ENCODE results near the gene WWP2.

WWP2 gene

DNA sequence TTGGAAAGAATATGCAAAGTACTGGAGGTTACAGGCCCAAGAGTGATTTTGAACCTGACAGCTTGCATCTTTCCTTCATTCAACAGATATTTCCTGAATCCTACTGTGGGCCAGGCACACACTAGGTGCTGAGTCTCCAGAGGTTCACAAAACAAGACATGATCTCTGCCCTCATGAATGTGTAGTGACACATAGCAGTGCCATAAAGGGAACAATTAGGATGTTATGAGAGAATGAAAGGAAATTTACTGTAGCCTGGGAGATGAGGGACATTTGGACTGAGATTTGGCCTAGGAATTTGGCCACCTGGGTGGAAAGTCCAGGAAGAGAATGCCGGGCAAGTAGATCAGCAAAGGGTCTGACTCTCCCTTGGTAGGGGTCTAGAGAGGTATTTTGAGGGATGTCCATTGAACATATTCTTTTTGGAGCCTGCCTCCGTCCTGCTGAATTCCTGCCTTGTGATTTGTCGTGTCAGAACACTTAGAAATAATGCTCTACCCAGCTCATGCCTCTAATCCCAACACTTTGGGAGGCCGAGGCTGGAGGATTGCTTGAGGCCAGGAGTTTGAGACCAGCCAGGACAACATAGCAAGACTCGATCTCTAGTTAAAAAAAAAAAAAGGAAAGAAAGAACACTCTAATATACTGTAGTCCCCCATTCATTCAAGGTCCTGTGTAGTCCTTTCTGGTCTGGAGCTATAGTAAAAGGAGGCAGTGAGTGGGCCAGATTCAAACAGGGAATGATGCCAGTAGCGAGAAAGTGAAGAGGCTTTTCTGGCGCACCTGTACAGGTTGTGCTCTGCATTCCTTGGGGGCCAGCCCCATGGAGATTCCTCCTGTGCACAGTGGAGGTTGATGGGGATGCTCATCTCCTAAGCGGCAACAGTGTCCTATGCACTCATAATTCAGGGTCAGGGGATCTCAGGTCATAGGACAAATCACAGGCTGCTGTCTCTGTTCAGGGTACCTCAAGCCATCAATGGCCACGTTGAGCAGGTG, 98.4 kb downstream of the WWP2 start:
- no peak for DNase-seq

DNA sequence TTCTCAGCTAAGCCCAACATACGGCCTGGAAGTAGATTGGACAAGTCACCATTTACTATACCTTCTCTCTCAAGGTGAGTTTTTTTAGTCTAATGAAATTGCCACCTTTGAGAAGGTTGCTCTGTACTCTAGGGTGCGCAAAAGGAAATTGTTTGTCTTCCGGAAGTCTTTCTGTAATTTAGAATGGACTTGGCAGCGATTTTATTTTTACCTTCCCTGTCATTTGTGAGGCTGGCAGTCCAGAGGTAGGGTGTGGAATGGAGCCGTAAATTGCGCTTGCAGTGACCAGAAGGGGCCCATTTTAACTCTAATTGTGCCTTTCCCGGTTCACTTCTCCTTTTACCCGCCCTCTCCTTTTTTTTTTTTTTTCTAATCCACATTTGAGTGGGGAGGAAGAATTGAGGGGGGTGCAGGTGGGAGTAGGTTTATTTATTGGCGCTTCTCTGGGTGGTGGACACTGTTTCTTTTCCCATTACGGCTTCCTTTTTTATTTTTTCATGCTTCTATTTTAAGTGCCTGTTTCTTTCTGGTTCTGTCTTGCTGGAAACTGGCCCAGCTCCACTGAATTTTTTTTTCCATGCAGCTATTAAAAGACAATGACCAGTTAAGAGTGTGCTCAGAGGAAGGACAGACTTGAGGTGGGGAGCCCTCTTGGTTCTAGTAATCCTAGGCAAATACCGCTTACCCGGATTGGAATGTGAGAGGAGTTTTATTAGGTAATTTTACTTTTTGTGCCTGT, 99.3 kb downstream of the WWP2 start:
- no peak for DNase-seq

DNA sequence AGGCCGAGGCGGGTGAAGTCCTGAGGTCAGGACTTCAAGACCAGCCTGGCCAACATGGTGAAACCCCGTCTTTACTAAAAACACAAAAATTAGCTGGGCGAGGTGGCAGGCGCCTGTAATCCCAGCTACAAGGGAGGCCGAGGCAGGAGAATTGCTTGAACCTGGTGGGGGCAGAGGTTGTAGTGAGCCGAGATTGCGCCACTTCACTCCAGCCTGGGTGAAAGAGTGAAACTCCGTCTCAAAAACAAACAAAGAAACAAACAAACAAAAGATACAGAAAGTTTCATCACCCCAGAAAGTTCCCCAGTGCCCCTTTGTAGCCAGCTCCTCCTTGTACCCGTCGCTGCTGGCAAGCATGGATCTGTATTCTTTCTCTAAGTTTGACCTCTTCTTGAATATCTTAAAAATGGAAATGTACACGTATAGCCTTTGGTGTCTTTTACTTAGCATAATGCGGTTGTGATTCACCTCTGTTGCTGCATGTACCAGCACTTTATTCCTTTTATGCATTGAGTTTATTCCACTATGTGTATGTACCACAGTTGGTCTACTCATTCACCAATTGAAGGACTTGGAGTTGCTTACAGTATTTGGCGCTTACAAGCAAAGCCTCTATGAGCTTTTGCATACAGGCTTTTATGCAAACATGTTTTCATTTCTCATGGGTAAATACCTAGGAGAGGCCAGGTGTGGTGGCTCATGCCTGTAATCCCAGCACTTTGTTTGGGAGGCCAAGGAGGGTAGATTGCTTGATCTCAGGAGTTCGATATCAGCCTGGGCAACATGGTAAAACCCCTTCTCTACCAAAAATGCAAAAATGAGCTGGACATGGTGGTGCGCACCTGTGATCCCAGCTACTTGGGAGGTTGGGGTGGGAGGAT, 101.5 kb downstream of the WWP2 start:
- no peak for DNase-seq

DNA sequence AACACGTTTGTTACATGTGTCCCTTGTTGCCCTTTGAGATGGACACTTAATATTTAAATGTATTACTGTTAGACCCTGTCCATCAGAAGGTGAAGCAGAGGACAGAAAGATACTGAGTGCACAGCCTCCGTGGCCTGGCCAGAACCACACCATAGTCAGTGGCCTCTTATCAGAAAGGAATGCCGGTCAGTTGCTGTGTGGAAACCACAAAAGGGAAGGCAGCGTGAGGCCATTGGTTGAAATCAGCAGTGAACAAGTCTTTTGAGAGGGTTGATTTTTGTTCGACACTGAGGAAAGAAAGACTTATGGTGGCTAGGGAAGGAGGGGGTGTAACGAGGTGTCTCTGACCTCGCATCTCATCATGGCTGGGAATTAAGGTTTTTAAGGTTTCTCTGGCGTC, 103.6 kb downstream of the WWP2 start:
- DNase-seq = no peak

DNA sequence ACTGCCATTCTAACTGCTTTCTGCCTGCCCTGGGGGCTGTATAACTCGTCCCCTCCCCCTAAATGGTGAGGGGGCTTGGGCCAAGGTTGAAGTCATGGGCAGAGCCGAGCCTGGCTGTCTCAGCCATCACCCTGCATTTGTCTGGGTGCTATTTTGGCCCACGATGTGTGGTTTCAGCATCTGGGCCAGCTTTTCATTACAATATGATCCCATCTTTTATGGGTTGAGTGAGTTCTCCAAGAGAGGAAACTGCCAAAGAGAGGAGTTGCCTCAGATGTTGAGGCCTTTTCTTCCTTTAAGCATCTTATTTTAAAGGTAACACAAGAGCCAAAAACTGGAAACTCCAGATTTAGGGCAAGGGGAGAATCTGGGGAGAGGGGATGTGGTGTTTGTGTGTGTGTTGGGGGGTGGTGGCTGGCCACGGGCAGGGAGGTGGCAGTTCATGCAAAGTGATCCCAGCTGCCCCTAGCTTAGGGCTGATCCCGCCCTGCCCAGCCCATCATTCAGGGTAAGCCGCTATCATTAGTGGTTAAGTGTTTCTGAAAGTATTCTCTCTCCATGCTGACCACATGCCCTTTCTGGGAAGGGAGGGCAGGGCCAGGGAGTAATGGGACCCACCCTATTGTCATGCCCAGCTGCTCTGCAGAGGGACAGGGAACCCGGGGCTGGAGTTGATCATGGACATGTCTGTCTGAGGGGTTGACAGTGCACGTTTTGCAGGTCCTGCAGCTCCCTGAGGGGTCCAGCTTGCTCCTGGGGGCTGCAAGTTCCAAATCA, 105.8 kb downstream of the WWP2 start:
- DNase-seq = no peak

DNA sequence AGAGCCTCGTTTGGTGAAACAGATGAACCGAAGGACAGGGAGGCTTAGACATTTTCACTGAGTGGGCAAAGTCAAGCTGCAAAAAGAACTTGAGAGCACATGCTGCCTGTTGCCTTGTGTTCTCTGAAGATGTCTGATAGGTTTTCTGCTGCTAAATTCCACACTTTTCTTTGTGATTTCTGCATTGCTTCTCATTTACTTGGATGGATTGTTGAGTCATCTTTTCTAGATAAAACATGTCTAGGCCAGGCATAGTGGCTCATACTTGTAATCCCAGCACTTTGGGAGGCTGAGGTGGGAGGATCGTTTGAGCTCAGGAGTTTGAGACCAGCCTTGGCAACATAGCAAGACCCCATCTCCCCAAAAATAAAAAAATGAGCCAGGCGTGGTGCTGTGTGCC, 108.6 kb downstream of the WWP2 start:
- DNase-seq = no peak

DNA sequence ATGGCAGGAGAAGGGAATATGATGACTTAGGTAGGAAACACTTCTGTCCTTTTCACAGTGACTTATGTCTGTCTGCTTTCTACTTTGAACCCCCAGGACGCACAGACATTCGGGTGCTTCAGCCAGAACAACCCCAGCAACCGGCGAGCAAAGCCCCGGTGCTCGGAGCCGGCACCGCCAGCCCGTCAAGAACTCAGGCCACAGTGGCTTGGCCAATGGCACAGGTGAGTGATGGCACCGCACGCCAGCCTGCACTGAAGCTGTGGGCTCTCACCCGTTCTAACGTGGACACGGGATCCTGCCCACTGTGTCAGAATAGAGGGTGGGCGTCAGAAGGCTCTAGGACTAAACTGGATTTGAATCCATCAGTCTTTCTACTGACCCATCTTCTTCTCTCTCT, 109.6 kb downstream of the WWP2 start:
- no peak for DNase-seq

DNA sequence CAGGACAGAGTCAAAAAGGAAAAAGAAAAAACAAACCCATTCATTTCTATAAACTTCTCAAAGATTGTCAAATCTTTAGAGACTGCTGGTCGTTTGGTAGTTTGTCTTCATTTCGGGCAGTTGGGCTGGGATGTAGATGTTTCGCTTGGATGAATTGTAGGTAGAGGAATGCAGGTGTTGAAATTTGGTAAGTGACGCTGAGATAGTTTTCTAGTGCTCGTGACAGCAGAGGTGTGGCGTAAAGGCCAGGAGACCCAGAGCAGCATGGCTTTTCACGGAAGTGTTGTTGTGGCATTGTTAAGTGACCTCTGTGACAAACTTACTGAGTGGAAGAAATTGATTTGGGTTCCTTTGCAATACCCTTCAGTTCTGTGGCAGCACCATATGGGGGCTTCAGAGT, 110.8 kb downstream of the WWP2 start:
- DNase-seq = no peak

DNA sequence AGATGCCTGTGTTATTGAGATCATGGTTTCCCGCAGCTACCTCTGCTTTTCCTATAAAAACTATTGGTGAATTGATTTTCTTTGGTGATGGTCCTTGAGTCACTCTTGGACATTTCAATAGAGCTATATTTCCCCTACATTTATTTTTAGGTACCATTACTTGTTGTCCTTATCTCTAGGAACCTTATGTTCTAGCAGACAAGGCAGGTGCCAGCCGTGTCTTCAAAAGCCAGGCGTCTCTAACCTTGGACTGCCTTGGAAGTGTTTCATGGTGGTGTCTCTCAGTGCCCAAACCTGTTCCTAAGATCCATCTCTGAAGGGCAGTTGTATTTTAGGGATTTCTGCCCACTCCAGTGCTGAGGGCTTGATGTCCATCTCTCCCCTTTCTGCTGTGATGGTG, 111.7 kb downstream of the WWP2 start:
- DNase-seq = no peak

DNA sequence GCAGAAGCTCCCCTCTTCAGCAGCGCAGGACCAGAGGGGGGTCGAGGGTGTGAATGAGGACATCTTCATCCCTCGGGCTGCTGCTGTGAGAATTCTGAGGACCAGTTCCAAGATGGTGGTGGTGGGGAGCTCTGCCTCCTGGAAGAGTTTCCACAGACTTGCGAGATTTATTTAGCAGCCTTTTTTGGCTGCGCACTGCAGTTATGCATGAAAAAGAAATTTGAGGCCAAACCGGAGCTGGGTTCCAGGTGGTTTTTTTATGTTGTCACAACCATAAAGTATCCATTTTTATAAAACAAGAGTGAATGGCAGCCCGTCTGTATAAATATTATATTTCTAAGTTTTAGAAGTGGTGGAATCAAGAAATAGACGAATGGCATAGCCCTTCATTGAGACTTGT, 112.1 kb downstream of the WWP2 start:
- DNase-seq = no peak

DNA sequence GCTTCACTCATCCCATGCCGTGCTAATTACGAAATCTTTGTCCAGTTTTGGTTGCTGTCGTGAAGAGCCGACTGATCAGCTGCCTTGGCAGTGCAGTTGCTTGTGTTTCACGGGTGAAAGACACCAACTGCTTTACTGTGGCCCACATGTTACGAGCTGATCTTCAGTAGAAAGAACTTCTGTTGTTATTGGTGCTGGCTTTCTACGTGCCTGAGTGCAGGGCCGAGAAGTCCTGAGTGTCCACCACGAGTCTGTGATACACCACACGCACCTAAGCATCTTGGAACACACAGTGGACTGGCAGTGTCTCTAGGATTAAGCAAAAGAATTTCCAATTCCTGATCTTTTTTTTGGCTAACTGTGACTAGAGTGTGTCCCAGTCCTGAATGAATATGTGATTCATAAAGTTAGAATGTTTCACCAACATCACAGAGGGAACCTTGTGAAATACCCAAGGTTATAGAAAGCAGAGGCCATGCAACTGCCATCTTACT, 118.6 kb downstream of the WWP2 start:
- no peak for DNase-seq

DNA sequence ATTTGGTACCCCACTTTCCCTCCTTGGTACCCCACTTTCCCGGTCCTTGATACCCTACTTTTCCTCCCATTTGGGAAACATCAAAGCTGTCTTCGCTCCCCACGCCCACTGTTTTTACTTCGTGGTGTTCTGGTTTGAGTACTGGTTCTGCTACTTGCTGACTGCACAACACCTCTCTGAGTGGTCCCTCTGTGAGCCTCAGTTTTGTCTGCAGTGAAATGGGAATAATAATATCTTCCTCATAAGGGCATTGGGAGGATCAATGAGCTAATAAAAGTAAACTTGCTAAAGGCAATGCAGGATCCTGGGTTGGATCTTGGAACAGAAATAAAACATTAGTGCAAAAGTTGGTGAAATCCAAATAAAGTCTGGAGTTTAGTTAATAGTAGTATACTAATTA, 119.0 kb downstream of the WWP2 start:
- no peak for DNase-seq

DNA sequence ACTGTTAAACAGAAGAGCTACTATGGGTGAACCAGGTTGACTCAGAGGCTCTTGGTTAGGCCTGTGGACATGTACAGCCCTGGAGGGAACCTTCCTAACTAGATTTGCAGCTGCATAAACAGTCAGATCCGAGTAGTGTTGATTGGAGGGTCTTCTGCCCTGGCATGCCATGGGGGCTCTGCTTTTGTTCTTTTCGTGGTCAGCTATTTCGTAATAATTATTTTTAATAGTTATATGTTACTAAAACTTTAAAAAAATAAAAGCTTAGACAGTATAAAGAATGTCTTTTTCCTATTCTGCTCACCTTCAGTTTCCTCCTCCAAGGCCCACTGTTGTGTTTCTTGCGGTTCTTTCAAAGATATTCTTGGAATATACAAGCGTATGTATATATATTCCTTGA, 121.6 kb downstream of the WWP2 start:
- DNase-seq = no peak

DNA sequence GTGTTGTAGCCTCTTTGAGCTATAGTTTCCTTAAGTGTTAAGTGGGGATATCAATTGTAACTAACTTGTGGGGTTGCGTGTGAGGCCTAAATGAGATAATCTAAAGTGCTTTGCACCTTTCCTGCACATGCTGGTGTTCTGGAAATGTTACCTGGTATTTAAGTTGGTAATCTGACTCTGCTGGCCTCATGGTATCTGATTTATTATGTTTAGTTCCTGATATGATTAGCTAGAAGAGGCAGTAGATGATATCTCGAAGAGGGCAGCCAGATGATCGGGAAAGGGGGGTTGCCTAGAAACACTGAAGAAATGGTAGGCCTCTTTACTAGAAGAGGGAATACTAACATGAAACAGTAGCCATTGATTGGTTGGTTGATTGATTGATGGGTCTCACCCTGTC, 123.6 kb downstream of the WWP2 start:
- DNase-seq = no peak

DNA sequence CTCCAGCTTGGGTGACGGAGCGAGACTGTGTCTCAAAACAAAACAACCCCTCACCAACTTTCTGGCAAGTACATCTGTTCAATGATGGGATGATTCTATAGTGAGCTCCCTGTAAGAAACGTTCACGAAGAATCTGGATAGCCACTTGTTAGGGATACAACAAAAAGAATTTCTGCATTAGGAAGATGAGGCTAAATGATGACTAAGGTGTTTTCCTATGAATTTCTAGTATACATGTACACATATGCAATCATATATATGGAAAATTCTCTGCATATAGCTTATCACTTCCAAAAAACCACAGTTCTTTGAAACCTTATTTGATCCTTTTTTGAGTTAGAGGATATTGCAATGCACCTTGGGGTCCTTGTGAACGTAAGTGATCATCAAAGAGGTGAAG, 124.6 kb downstream of the WWP2 start:
- DNase-seq = no peak

DNA sequence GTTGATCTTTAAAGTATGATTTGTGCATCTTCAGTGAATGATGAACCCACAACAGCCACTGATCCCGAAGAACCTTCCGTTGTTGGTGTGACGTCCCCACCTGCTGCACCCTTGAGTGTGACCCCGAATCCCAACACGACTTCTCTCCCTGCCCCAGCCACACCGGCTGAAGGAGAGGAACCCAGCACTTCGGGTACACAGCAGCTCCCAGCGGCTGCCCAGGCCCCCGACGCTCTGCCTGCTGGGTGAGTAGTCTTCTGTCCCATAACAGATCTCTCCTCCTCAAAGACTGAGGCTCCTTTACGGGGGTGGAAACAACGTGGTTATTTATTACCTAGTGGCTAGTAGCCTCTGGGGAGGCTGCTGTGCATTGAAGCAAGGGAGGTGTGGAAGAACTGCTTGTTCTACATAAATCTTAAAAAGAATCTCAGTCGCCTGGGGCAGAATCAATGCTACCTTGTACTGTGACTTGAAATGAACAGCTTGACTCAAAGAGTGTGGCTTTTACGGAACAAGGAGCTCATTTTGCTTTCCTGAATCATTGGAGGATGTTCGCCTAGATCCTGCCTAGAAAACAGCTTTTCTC, 126.0 kb downstream of the WWP2 start:
- no peak for DNase-seq

DNA sequence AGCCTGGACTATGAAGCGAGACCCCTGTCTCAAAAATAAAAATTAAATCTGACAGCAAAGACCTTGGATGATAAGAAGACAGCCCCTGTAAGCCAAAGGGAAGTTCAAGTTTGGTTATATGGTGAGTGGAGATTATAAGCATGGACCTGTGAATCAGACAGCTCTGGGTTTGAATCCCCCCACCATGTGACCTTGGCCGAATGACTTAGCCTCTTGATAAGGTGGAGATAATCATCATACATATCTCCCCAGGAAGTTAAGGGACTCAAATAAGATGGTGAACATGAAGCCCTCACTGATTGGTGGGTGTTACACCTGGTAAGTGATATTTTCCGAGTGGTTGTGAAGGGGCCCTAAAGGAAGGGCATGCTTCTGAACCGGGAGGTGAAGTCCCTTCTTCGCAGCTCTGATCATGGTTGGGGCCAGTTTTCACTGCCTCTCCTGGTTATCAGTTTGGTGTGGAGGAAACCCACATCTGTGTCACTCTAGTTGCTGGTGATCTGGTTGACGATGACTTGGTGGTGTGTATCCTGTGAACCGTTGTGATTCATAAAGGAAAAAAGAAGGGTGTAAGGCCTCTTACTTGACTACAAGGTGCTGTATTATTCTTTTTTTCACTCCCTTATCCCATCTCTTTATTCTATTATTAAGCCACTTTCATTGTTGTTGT, 127.3 kb downstream of the WWP2 start:
- no peak for DNase-seq

DNA sequence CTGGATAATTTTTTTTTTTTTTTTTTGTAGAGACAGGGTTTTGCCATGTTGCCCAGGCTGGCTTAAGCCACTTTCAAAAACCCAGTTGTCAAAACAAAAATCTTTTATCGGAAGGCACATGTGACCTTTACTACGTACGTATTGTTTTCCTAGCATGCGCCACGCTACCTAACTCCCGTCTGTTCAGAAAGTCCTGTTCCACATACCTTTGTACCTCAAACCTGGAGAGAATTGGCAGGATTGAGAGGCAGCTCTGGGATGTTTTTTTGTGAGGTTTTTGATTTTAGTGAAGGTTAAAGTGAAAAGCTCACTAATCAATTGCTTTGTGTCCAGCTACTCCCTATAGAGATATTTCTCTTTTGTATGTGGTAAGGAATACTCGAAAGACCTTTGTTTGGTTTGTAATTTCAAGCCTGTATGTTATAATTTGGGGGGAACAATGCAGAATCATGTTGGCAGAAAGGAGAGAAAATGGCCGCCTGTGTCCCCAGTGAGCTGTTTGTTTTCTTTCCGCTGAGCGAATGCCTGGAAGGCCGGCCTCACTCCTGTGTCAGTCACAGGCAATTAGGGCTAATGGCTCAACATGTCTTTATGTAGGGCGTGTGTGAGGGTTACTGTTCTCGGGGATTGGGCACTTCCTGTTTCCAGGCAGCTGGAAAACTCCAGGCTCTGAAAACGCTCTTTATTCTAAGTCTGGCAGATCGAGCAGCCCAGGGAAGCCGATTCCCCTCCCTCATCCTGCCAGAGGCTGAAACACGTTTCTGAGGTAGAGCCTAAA, 128.2 kb downstream of the WWP2 start:
- no peak for DNase-seq

DNA sequence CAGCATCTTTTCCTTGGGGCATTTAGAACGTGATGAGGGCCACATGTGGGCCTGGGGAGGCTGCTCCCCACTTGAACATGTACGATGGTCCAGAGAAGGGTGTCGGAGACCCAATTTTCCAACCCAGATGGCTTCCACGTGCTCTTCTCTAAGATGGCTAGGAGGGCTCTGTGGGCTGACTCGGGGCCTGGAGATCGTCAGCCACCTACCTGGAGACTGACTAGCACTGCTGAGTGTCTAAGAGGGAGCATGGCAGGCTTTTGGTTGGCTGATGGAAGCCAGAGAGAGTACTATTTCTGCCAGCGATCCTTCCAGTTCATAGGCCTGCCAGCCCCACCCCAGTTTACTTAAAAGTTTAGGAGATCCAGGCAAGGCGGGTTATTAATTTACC, 128.8 kb downstream of the WWP2 start:
- DNase-seq = no peak

DNA sequence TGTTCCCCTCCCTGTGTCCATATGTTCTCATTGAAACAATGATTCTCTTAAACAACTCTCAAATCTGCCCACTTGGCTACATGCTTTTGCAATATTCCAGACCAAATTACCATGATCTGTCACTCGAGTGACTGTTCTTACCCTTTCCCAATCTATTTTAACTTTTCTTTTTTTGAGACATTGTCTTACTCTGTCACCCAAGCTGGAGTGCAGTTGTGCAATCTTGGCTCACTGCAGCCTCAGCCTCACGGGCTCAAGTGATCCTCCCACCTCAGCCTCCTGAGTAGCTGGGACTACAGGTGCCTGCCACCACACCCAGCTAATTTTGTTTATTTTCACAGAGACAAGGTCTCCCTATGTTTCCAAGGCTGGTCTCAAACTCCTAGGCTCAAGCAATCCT, 130.2 kb downstream of the WWP2 start:
- DNase-seq = no peak
